Tibial artery (tissue), 4 donors: Measurements from ENCODE around the gene SCYGR5.
"Not testable (repeated sequence)": the region's sequence is repeated elsewhere in the genome, so short reads cannot be mapped to it uniquely, and the experiment has no call there.

Experiments
- DNase-seq, 2 donors: peaks; one replicate each; pipeline ENCODE4 v3.0.0-alpha.2; 2019
- H3K27ac ChIP-seq, 2 donors: fragments of 200-600 bp; sonication (generic) in 1 of 2; 1 replicate in 1 of 2; 2 replicates in 1 of 2; pipeline ENCODE4 v1.5.1; 2018 to 2019; ENCODE audit warnings: mild to moderate bottlenecking in 1 of 2
- H3K27me3 ChIP-seq, 2 donors: fragments of 200-600 bp; sonication (generic) in 1 of 2; one replicate each; pipeline versions ENCODE4 v1.5.1 to v1.6.0; 2016 to 2019
- H3K36me3 ChIP-seq, 3 donors: fragments of 200-600 bp; sonication (generic) in 2 of 3; one replicate each; pipeline ENCODE4 v1.5.1; 2016 to 2019; ENCODE audit warnings: mild to moderate bottlenecking in 2 of 3
- H3K4me1 ChIP-seq, 4 donors: fragments of 200-600 bp; sonication (generic) in 2 of 4; 1 replicate in 3 of 4; 2 replicates in 1 of 4; pipeline ENCODE4 v1.5.1; 2016 to 2019
- H3K4me3 ChIP-seq, 2 donors: fragments of 200-600 bp; sonication (generic) in 1 of 2; 1 replicate in 1 of 2; 2 replicates in 1 of 2; pipeline ENCODE4 v1.5.1; 2018 to 2019; ENCODE audit warnings: mild to moderate bottlenecking in 2 of 2
- H3K9me3 ChIP-seq, 3 donors: fragments of 200-600 bp; sonication (generic) in 1 of 3; one replicate each; pipeline ENCODE4 v1.5.1; 2016 to 2019
- CTCF ChIP-seq, 2 experiments: fragments of 200-600 bp in 1 of 2; fragments of 450-650 bp in 1 of 2; IDR thresholded peaks; one replicate each; pipeline ENCODE4 v1.5.1; 2017 to 2019; ENCODE audit warnings: antibody characterized with exemption in 2 of 2, mild to moderate bottlenecking in 1 of 2, moderate library complexity in 1 of 2
- intact Hi-C: fragments of 100-400 bp; cut with DNase I; formaldehyde crosslinking; loops from one replicate; pipeline ENCODE4 v1.15.0; 2023; ENCODE audit warnings: low total_unique reads

The SCYGR5 gene

GRCh38 chr2:227666631-227667170 is at the start of gene SCYGR5:
Gene SCYGR5, plus strand, starts transcription at chr2:227666804. Its CDS starts 0 bp downstream, at chr2:227666804.
- H3K4me3 ChIP-seq, intact Hi-C loops, H3K27ac ChIP-seq, H3K27me3 ChIP-seq, DNase-seq, H3K4me1 ChIP-seq, H3K9me3 ChIP-seq, H3K36me3 ChIP-seq: not testable (repeated sequence)

DNA sequence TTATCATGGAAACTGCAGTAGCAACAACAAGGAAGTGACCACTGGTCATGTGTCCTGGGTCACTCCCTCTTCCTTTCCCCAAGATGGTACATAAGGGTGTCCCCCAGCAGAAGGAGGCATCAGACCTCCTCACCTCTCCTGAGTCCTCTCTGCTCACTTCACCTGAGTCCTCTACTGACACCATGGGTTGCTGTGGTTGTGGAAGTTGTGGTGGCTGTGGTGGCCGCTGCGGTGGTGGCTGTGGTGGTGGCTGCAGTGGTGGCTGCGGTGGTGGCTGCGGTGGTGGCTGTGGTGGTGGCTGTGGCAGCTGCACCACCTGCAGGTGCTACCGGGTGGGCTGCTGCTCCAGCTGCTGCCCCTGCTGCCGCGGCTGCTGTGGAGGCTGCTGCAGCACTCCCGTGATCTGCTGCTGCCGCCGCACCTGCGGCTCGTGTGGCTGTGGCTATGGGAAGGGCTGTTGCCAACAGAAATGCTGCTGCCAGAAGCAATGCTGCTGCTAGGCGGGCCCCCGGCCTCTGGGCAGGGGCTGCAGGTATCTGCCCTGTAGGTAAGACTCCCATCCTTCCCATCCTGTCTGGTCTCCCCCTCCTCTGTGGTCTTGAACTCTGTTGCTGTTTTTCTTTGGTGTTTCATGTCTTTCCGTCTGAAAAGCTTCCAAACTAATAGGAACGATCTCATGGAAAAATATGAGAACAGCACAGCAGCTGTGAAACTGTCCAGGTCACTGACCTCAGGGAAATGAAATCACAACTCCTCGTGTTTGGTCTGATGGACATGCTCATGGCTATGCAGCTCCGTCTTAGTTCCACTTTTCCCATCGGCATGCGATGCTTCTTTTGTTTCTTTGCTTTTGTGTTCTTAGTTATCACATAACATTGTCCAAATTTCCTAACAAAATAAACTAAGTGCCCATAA is 49.0 kb upstream of the SCYGR5 start, which contains the start of gene SCYGR4:
Gene SCYGR4, plus strand, starts transcription at position 183 of the 915 bp plus-strand sequence. Its CDS starts 0 bp downstream, at position 183.
- no peaks in the 10 kb centered on the region for H3K4me1 ChIP-seq
- H3K27ac ChIP-seq = no peak within 1 kb of the TSS
- H3K4me3 ChIP-seq = no peak within 1 kb of the TSS
- H3K27me3 ChIP-seq = no peaks in the 10 kb centered on the region
- intact Hi-C loops = no loop called here
- no peaks in the 10 kb centered on the region for H3K36me3 ChIP-seq
- no peak for TF ChIP-seq CTCF (IDR thresholded peaks at IDR 0.05)
- no peaks in the 10 kb centered on the region for H3K9me3 ChIP-seq
- DNase-seq = no peak

DNA sequence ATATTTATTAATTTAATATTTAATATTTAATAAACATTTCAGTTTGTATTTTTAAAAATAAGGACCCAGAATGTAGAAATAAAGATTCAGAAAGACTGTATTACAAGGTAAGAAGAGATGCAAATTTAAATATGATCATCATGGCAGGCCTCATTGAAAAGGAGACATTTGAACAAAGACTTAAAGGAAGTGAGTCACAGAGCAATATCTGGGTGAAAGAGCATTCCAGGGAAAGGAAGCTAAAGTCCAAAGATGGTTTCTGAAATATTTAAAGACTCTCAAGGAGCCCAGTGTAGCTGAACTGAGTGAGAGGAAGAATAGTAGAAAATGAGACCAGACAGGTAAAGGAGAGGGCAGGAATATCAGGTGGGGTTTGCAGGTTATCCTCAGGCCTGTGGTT is 43.4 kb upstream of the SCYGR5 start:
- H3K27ac ChIP-seq = no peak overlapping the region
- H3K9me3 ChIP-seq = no peaks in the 10 kb centered on the region
- H3K4me1 ChIP-seq = no peaks in the 10 kb centered on the region
- no peak overlapping the region for H3K4me3 ChIP-seq
- H3K36me3 ChIP-seq = no peaks in the 10 kb centered on the region
- no peak for DNase-seq
- intact Hi-C loops = no loop called here
- H3K27me3 ChIP-seq = no peaks in the 10 kb centered on the region
- TF ChIP-seq CTCF (IDR thresholded peaks at IDR 0.05) = no peak

GRCh38 chr2:227625420-227625819 is 41.2 kb upstream of the SCYGR5 start:
- Histone ChIP-seq H3K4me1 (no peaks in the 10 kb centered on the region), H3K27ac (no peak overlapping the region), H3K9me3 (no peaks in the 10 kb centered on the region), H3K27me3 (peaks cover 0 to 3% of the 10 kb centered on the region in 2 donors), H3K36me3 (no peaks in the 10 kb centered on the region), H3K4me3 (no peak overlapping the region)
- no peak for TF ChIP-seq CTCF (IDR thresholded peaks at IDR 0.05)
- no peak for DNase-seq
- intact Hi-C loops = no loop called here

GRCh38 chr2:227626580-227627151 is 39.9 kb upstream of the SCYGR5 start:
- Histone ChIP-seq H3K9me3 (no peaks in the 10 kb centered on the region), H3K27me3 (peaks cover 0 to 3% of the 10 kb centered on the region in 2 donors), H3K4me1 (no peaks in the 10 kb centered on the region), H3K36me3 (no peaks in the 10 kb centered on the region), H3K27ac (no peak overlapping the region), H3K4me3 (no peak overlapping the region)
- TF ChIP-seq CTCF (IDR thresholded peaks at IDR 0.05) = no peak
- no peak for DNase-seq
- intact Hi-C loops = no loop called here

GRCh38 chr2:227627769-227628168 is 38.8 kb upstream of the SCYGR5 start:
- intact Hi-C loops = no loop called here
- Histone ChIP-seq H3K27me3 (peaks cover 0 to 3% of the 10 kb centered on the region in 2 donors), H3K4me3 (no peak overlapping the region), H3K9me3 (no peaks in the 10 kb centered on the region), H3K36me3 (no peaks in the 10 kb centered on the region), H3K27ac (no peak overlapping the region), H3K4me1 (no peaks in the 10 kb centered on the region)
- no peak for TF ChIP-seq CTCF (IDR thresholded peaks at IDR 0.05)
- no peak for DNase-seq
